Measurements from ENCODE around the gene ARHGEF19.

GRCh38 chr1:16251381-16251780 is 38.9 kb upstream of the ARHGEF19 start:
- no peak for TF ChIP-seq EZH2phosphoT487 (IDR thresholded peaks at IDR 0.05; ENCODE audit: borderline replicate concordance, low read length)
- TF ChIP-seq CTCF (conservative IDR thresholded peaks at IDR 0.05; ENCODE audit: low read depth, low read length), result no peak
